ENCODE results near the gene PWWP2B.

The PWWP2B gene

GRCh38 chr10:132355754-132356153 is 41.2 kb upstream of the PWWP2B start:
- H3K4me3 ChIP-seq (ENCODE audit: control insufficient read depth, low read depth, low read length): no peak overlapping the region
- DNase-seq (ENCODE audit: low read depth): no peak
- no peak for TF ChIP-seq CTCF (conservative IDR thresholded peaks at IDR 0.05; ENCODE audit: control insufficient read depth, insufficient read depth, low read depth, low read length)

- no peak overlapping the region for H3K4me3 ChIP-seq (ENCODE audit: control insufficient read depth, low read depth, low read length)
- no peak for TF ChIP-seq CTCF (conservative IDR thresholded peaks at IDR 0.05; ENCODE audit: control insufficient read depth, insufficient read depth, low read depth, low read length)
- DNase-seq (ENCODE audit: low read depth): no peak
These were observed 40.3 kb upstream of the PWWP2B start for GRCh38 chr10:132356621-132357195.

- no peak for DNase-seq (ENCODE audit: low read depth)
- no peak overlapping the region for H3K4me3 ChIP-seq (ENCODE audit: control insufficient read depth, low read depth, low read length)
- TF ChIP-seq CTCF (conservative IDR thresholded peaks at IDR 0.05; ENCODE audit: control insufficient read depth, insufficient read depth, low read depth, low read length): no peak
These were observed 39.5 kb upstream of the PWWP2B start for GRCh38 chr10:132357286-132358058.

GRCh38 chr10:132359305-132360040 is 37.5 kb upstream of the PWWP2B start:
- no peak overlapping the region for H3K4me3 ChIP-seq (ENCODE audit: control insufficient read depth, low read depth, low read length)
- no peak for TF ChIP-seq CTCF (conservative IDR thresholded peaks at IDR 0.05; ENCODE audit: control insufficient read depth, insufficient read depth, low read depth, low read length)
- DNase-seq (ENCODE audit: low read depth): no peak

GRCh38 chr10:132360766-132361447 is 36.1 kb upstream of the PWWP2B start:
- no peak overlapping the region for H3K4me3 ChIP-seq (ENCODE audit: control insufficient read depth, low read depth, low read length)
- peak; percentile 49 for TF ChIP-seq CTCF (conservative IDR thresholded peaks at IDR 0.05; ENCODE audit: control insufficient read depth, insufficient read depth, low read depth, low read length)
- DNase-seq (ENCODE audit: low read depth): no peak

- TF ChIP-seq CTCF (conservative IDR thresholded peaks at IDR 0.05; ENCODE audit: control insufficient read depth, insufficient read depth, low read depth, low read length): no peak
- no peak for DNase-seq (ENCODE audit: low read depth)
- H3K4me3 ChIP-seq (ENCODE audit: control insufficient read depth, low read depth, low read length): no peak overlapping the region
These were observed 35.4 kb upstream of the PWWP2B start for GRCh38 chr10:132361581-132362101.

All from fibroblast of mammary gland (primary cell).